ENCODE results near the gene NCS1.

Gene NCS1

GRCh38 chr9:130263601-130264413 is 91.6 kb downstream of the NCS1 start:
- TF ChIP-seq GATA2 (IDR thresholded peaks at IDR 0.05; ENCODE audit: low read depth, low read length) = no peak
- no peak for TF ChIP-seq GATA3 (IDR thresholded peaks at IDR 0.05; ENCODE audit: low read depth, low read length)

GRCh38 chr9:130264414-130265350 is 92.5 kb downstream of the NCS1 start:
- TF ChIP-seq GATA2 (IDR thresholded peaks at IDR 0.05; ENCODE audit: low read depth, low read length) (no peak), GATA3 (IDR thresholded peaks at IDR 0.05; ENCODE audit: low read depth, low read length) (no peak)

GRCh38 chr9:130265431-130266235 is 93.4 kb downstream of the NCS1 start, which contains the start of gene HMCN2:
TSS of gene HMCN2 (plus strand) at chr9:130265760. CDS start at chr9:130265879, 119 bp downstream.
- TF ChIP-seq GATA2 (IDR thresholded peaks at IDR 0.05; ENCODE audit: low read depth, low read length) = no peak
- TF ChIP-seq GATA3 (IDR thresholded peaks at IDR 0.05; ENCODE audit: low read depth, low read length) = no peak

- TF ChIP-seq GATA3 (IDR thresholded peaks at IDR 0.05; ENCODE audit: low read depth, low read length) = no peak
- no peak for TF ChIP-seq GATA2 (IDR thresholded peaks at IDR 0.05; ENCODE audit: low read depth, low read length)
These were observed 94.3 kb downstream of the NCS1 start for GRCh38 chr9:130266236-130267098.

GRCh38 chr9:130267930-130268329 is 95.7 kb downstream of the NCS1 start:
- no peak for TF ChIP-seq GATA3 (IDR thresholded peaks at IDR 0.05; ENCODE audit: low read depth, low read length)
- TF ChIP-seq GATA2 (IDR thresholded peaks at IDR 0.05; ENCODE audit: low read depth, low read length) = no peak

- TF ChIP-seq GATA3 (IDR thresholded peaks at IDR 0.05; ENCODE audit: low read depth, low read length) = no peak
These were observed 96.5 kb downstream of the NCS1 start for GRCh38 chr9:130268521-130269211.

- TF ChIP-seq GATA3 (IDR thresholded peaks at IDR 0.05; ENCODE audit: low read depth, low read length) (no peak), GATA2 (IDR thresholded peaks at IDR 0.05; ENCODE audit: low read depth, low read length) (no peak)
These were observed 99.3 kb downstream of the NCS1 start for GRCh38 chr9:130271473-130271872.

- TF ChIP-seq GATA3 (IDR thresholded peaks at IDR 0.05; ENCODE audit: low read depth, low read length) (no peak), GATA2 (IDR thresholded peaks at IDR 0.05; ENCODE audit: low read depth, low read length) (no peak)
These were observed 103.0 kb downstream of the NCS1 start for GRCh38 chr9:130275156-130275555.

- no peak for TF ChIP-seq GATA2 (IDR thresholded peaks at IDR 0.05; ENCODE audit: low read depth, low read length)
- no peak for TF ChIP-seq GATA3 (IDR thresholded peaks at IDR 0.05; ENCODE audit: low read depth, low read length)
These were observed 103.9 kb downstream of the NCS1 start for GRCh38 chr9:130276121-130276520.

GRCh38 chr9:130276955-130277354 is 104.8 kb downstream of the NCS1 start:
- TF ChIP-seq GATA3 (IDR thresholded peaks at IDR 0.05; ENCODE audit: low read depth, low read length) = no peak
- TF ChIP-seq GATA2 (IDR thresholded peaks at IDR 0.05; ENCODE audit: low read depth, low read length) = no peak

- TF ChIP-seq GATA3 (IDR thresholded peaks at IDR 0.05; ENCODE audit: low read depth, low read length) (no peak), GATA2 (IDR thresholded peaks at IDR 0.05; ENCODE audit: low read depth, low read length) (no peak)
These were observed 111.5 kb downstream of the NCS1 start for GRCh38 chr9:130283539-130284248.

- TF ChIP-seq GATA3 (IDR thresholded peaks at IDR 0.05; ENCODE audit: low read depth, low read length) = no peak
- TF ChIP-seq GATA2 (IDR thresholded peaks at IDR 0.05; ENCODE audit: low read depth, low read length) = no peak
These were observed 112.0 kb downstream of the NCS1 start for GRCh38 chr9:130284249-130284625.

Measured in SH-SY5Y (cell line).